OCI-LY3 (cell line): ENCODE measurements around the gene FAAH2.

Experiments used
- EZH2phosphoT487 ChIP-seq: fragments of 200-600 bp; shearing (Covaris generic); IDR thresholded peaks from 2 replicates; pipeline ENCODE4 v1.6.1; 2018; ENCODE audit warnings: antibody characterized with exemption, mixed run types, low read depth
- TF ChIP-seq, protein P1 (sequence below): fragments of 200-600, 300-600 bp; sonication (generic); IDR thresholded peaks from 2 replicates; pipeline ENCODE4 v1.5.1; 2014; ENCODE audit warnings: antibody characterized with exemption, low read length, low read depth

DNA sequence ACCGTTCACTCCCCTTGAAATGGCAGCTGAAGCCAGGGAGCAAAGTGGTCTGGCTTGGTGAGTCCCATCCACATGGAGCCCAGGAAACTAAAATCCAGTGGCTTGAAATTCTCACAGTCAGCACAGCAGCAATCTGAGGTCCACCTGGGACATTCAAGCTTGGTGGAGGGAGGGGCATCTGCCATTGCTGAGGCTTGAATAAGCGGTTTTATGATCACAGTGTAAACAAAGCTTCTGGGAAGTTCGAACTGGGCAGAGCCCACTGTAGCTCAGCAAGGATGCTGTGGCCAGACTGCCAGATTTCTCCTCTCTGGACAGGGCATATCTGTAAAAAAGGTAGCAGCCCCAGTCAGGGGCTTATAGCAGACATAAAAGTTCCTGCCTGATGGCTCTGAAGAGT, 15.5 kb upstream of the FAAH2 start:
- TF ChIP-seq, protein P1, sequence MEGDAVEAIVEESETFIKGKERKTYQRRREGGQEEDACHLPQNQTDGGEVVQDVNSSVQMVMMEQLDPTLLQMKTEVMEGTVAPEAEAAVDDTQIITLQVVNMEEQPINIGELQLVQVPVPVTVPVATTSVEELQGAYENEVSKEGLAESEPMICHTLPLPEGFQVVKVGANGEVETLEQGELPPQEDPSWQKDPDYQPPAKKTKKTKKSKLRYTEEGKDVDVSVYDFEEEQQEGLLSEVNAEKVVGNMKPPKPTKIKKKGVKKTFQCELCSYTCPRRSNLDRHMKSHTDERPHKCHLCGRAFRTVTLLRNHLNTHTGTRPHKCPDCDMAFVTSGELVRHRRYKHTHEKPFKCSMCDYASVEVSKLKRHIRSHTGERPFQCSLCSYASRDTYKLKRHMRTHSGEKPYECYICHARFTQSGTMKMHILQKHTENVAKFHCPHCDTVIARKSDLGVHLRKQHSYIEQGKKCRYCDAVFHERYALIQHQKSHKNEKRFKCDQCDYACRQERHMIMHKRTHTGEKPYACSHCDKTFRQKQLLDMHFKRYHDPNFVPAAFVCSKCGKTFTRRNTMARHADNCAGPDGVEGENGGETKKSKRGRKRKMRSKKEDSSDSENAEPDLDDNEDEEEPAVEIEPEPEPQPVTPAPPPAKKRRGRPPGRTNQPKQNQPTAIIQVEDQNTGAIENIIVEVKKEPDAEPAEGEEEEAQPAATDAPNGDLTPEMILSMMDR = no peak
- no peak for TF ChIP-seq EZH2phosphoT487
